K562 (cell line): ENCODE data around the gene RNF207. TPM values are rescaled to one million over a fixed set of nuclear protein-coding genes. Genes with fewer than 3 reads are reported as not detected.

ENCODE experiments used
- ATAC-seq: fragments of 200-7000 bp; cut with Tn5 transposase; 3 replicates; pipeline ENCODE4 v1.9.1; 2020; ENCODE audit warnings: moderate library complexity
- BruUV-seq: library from RNA; stranded (reverse); fragments of 400-500 nt; replicated peaks from 2 replicates; lab custom pipeline; 2021; lab: Mats Ljungman, UMichigan
- CTCF ChIA-PET: fragments of 300-600 bp; formaldehyde crosslinking; extraction: SDS; loops from one replicate; lab custom pipeline; 2021; ENCODE audit warnings: low intra/inter-chr PET ratio; lab: Yijun Ruan, JAX
- POLR2A ChIA-PET: fragments of 300-600, 350-650 bp; sonication (Branson Sonifier 250); formaldehyde crosslinking; extraction: SDS; loops from one replicate; lab custom pipeline; 2021; ENCODE audit warnings: antibody characterized with exemption, inconsistent platforms; lab: Yijun Ruan, JAX
- DNase-seq, 4 experiments: peaks; one replicate each; pipeline versions ENCODE4 v3.0.0 to v3.0.0-alpha.2; 2011 to 2018; ENCODE audit warnings: low spot score in 3 of 4, mixed read lengths in 3 of 4; ENCODE audit errors: extremely low read depth in 1 of 4
- FAIRE-seq: peaks from 2 replicates; lab custom pipeline; 2011; peaks lifted over from hg19 to GRCh38; lab: Jason Lieb, UNC
- H2AFZ ChIP-seq: 2 replicates; pipeline ENCODE4 v1.6.0; 2011; ENCODE audit warnings: low read depth, low read length, control low read depth, inconsistent platforms
- H3K27ac ChIP-seq: fragments of 200-600 bp; 3 replicates; pipeline ENCODE4 v1.8.0; 2011; ENCODE audit warnings: low read depth, mild to moderate bottlenecking, control low read depth, inconsistent platforms, low read length, moderate library complexity, mixed read lengths; ENCODE audit errors: extremely low read depth
- H3K27me3 ChIP-seq, 2 experiments: fragments of 300-600 bp in 1 of 2; 2 replicates in 1 of 2; 3 replicates in 1 of 2; pipeline versions ENCODE4 v1.6.0 to v1.8.0; 2011; ENCODE audit warnings: inconsistent platforms in 2 of 2, low read length in 2 of 2, mild to moderate bottlenecking in 1 of 2, mixed read lengths in 1 of 2, moderate library complexity in 1 of 2; ENCODE audit not compliant: control insufficient read depth in 2 of 2, insufficient read depth in 2 of 2
- H3K36me3 ChIP-seq: fragments of 300-600 bp; 3 replicates; pipeline ENCODE4 v1.8.0; 2011; ENCODE audit warnings: mild to moderate bottlenecking, low read length, inconsistent platforms; ENCODE audit not compliant: control insufficient read depth, insufficient read depth
- H3K4me1 ChIP-seq, 2 experiments: fragments of 200-600 bp in 1 of 2; replicated peaks in 1 of 2; 2 replicates in 1 of 2; 3 replicates in 1 of 2; pipeline versions ENCODE4 v1.5.1 to v1.8.0; 2011; ENCODE audit warnings: inconsistent platforms in 2 of 2, low read length in 2 of 2, mild to moderate bottlenecking in 1 of 2, mixed read lengths in 1 of 2, moderate library complexity in 1 of 2; ENCODE audit not compliant: control insufficient read depth in 2 of 2, insufficient read depth in 2 of 2
- H3K4me2 ChIP-seq: 2 replicates; pipeline ENCODE4 v1.6.1; 2011; ENCODE audit warnings: low read length, control low read depth, inconsistent platforms, mixed read lengths; ENCODE audit not compliant: insufficient read depth
- H3K4me3 ChIP-seq: fragments of 200-600 bp; sonication (generic), shearing (Covaris generic); 2 replicates; pipeline ENCODE4 v1.5.1; 2016; ENCODE audit warnings: control low read depth, inconsistent platforms
- H3K79me2 ChIP-seq: fragments of 200-600 bp; 3 replicates; pipeline ENCODE4 v1.8.0; 2011; ENCODE audit warnings: low read length, inconsistent platforms; ENCODE audit not compliant: control insufficient read depth, insufficient read depth
- H3K9ac ChIP-seq, 2 experiments: 2 replicates each; pipeline versions ENCODE4 v1.6.0 to v1.6.1; 2011; ENCODE audit warnings: low read depth in 2 of 2, low read length in 2 of 2, control low read depth in 1 of 2, inconsistent platforms in 1 of 2, mild to moderate bottlenecking in 1 of 2, mixed read lengths in 1 of 2; ENCODE audit not compliant: insufficient read depth in 1 of 2
- H3K9me1 ChIP-seq: one replicate; pipeline ENCODE4 v1.6.0; 2011; ENCODE audit warnings: inconsistent platforms, mild to moderate bottlenecking, low read length, moderate library complexity; ENCODE audit not compliant: control insufficient read depth, insufficient read depth
- H3K9me3 ChIP-seq: replicated peaks from 2 replicates; pipeline ENCODE4 v1.5.1; 2011; ENCODE audit warnings: low read depth, low read length, inconsistent platforms; ENCODE audit not compliant: control insufficient read depth, insufficient read depth
- H4K20me1 ChIP-seq: replicated peaks from 2 replicates; pipeline ENCODE4 v1.6.1; 2011; ENCODE audit warnings: low read length, inconsistent platforms, mixed read lengths; ENCODE audit not compliant: control insufficient read depth, insufficient read depth
- EHMT2 ChIP-seq: fragments of 450-650 bp; IDR thresholded peaks from 2 replicates; pipeline ENCODE4 v1.6.1; 2018; ENCODE audit warnings: antibody characterized with exemption
- EP300 ChIP-seq: IDR thresholded peaks from 2 replicates; pipeline ENCODE4 v1.6.1; 2012; ENCODE audit warnings: low read length, improper control_type of control experiment
- HNRNPH1 ChIP-seq: fragments of 200-400 bp; formaldehyde crosslinking; optimal IDR thresholded peaks from 2 replicates; pipeline ENCODE3; 2017; ENCODE audit warnings: low read depth, mild to moderate bottlenecking, low read length, moderate library complexity
- ILK ChIP-seq: fragments of 450-650 bp; IDR thresholded peaks from 2 replicates; pipeline ENCODE4 v1.6.1; 2016; ENCODE audit warnings: missing genetic modification characterization, low read depth, mild to moderate bottlenecking, missing compliant biosample characterization, moderate library complexity, borderline replicate concordance
- KDM1A ChIP-seq, 2 experiments: fragments of 450-650 bp; IDR thresholded peaks; 2 replicates each; pipeline ENCODE4 v1.6.1; 2016; ENCODE audit warnings: mild to moderate bottlenecking in 2 of 2
- MAFK ChIP-seq: IDR thresholded peaks from 2 replicates; pipeline ENCODE4 v1.6.1; 2011; ENCODE audit warnings: low read length, improper control_type of control experiment
- PBX2 ChIP-seq, 2 experiments: IDR thresholded peaks in 1 of 2; conservative IDR thresholded peaks in 1 of 2; 2 replicates each; pipeline ENCODE4 v1.6.1; 2016; ENCODE audit warnings: low read depth in 2 of 2, mild to moderate bottlenecking in 1 of 2, missing compliant biosample characterization in 1 of 2, missing genetic modification characterization in 1 of 2, moderate library complexity in 1 of 2
- STAT5B ChIP-seq: fragments of 250-450 bp; sonication (Bioruptor Pico); IDR thresholded peaks from 2 replicates; pipeline ENCODE4 v1.8.0; 2021; ENCODE audit warnings: mild to moderate bottlenecking, inconsistent platforms
- TFE3 ChIP-seq: fragments of 450-650 bp; formaldehyde crosslinking; IDR thresholded peaks from 2 replicates; pipeline ENCODE4 v1.4.0; 2020; ENCODE audit warnings: mild to moderate bottlenecking, mixed read lengths
- TRIM28 ChIP-seq: fragments of 450-650 bp; IDR thresholded peaks from 2 replicates; pipeline ENCODE4 v1.6.1; 2017
- ZHX1 ChIP-seq: fragments of 150-350 bp; conservative IDR thresholded peaks from 2 replicates; pipeline ENCODE4 v1.6.1; 2014; ENCODE audit warnings: low read length
- ZNF511 ChIP-seq: sonication (generic); formaldehyde crosslinking; IDR thresholded peaks from 2 replicates; pipeline ENCODE4 v1.8.0; 2022; ENCODE audit warnings: mild to moderate bottlenecking, missing genetic modification reagents
- ZNF717 ChIP-seq: fragments of 250-450 bp; sonication (Bioruptor Pico); IDR thresholded peaks from 2 replicates; pipeline ENCODE4 v1.5.0; 2021
- ZSCAN32 ChIP-seq: fragments of 450-650 bp; formaldehyde crosslinking; IDR thresholded peaks from 2 replicates; pipeline ENCODE4 v1.4.0; 2020; ENCODE audit warnings: mild to moderate bottlenecking, moderate library complexity
- WGBS: fragments of 100-300 bp; shearing (Covaris generic); methylation state at CpG from one replicate; pipeline ENCODE4 v1.1.6; 2016; ENCODE audit warnings: low coverage, mixed read lengths; ENCODE audit not compliant: insufficient coverage; ENCODE audit errors: missing lambda C conversion rate; 5-methylcytosine and 5-hydroxymethylcytosine counted together
- in situ Hi-C: fragments of 300-500 bp; cut with MboI; formaldehyde crosslinking; loops from 4 replicates; pipeline ENCODE4 v1.15.0; 2018; ENCODE audit warnings: inconsistent platforms, mixed read lengths
- intact Hi-C: fragments of 100-400 bp; cut with micrococcal nuclease; formaldehyde crosslinking; loops from 2 replicates; pipeline ENCODE4 v1.14.2; 2022
- polyA plus RNA-seq, 8 experiments: library from polyadenylated mRNA; depleted of rRNA in 4 of 8; stranded (reverse) in 5 of 8; unstranded in 3 of 8; fragments of >200 nt; fragmentation: Nextera tagmentation in 2 of 8; fragmentation: Illumina TruSeq in 1 of 8; extraction: Ambion mirVana in 2 of 8; extraction: Trizol in 1 of 8; gene quantifications; 2 replicates each; pipeline versions ENCODE4 v1.2.1 to v1.2.3, GENCODE V29; 2011 to 2014; ENCODE audit warnings: inconsistent platforms in 1 of 8, missing spikeins in 1 of 8
- total RNA-seq, 7 experiments: library from RNA; depleted of rRNA in 6 of 7; stranded (reverse); fragments of >200 nt in 6 of 7; fragmentation: Illumina TruSeq in 2 of 7; extraction: Trizol in 2 of 7; gene quantifications; 2 replicates each; pipeline versions ENCODE4 v1.2.1 to v1.2.3, GENCODE V29; 2011 to 2021; ENCODE audit warnings: low replicate concordance in 1 of 7

Gene RNF207
- total and polyA plus RNA-seq, 9 of the 15 experiments (the other 6 are each of a cell fraction or from before 2014, with no cell fraction given) = 2.7 to 30.6 (median 12.9) TPM

GRCh38 chr1:6256645-6257044 is 50.7 kb downstream of the RNF207 start:
- in situ Hi-C loops = loop anchor here (25.0 kb wide), 1 partner anchor 956 kb away; no protein-coding TSS in a partner anchor
- CTCF ChIA-PET = no interaction called here
- Histone ChIP-seq H3K9me3 (no peaks in the 10 kb centered on the region), H4K20me1 (peaks cover 27% of the 10 kb centered on the region), H3K9ac (no peak overlapping the region), H3K27me3 (peaks cover 11 to 36% of the 10 kb centered on the region in 2 experiments; a peak in 4 of 5 replicates), H3K27ac (no peak overlapping the region), H3K4me3 (no peak overlapping the region), H3K4me2 (no peak overlapping the region), H2AFZ (no peak overlapping the region), H3K9me1 (peaks cover 3% of the 10 kb centered on the region), H3K79me2 (no peaks in the 10 kb centered on the region), H3K36me3 (no peaks in the 10 kb centered on the region), H3K4me1 (peaks cover 0 to 45% of the 10 kb centered on the region in 2 experiments; a peak in 3 of 5 replicates)
- whole genome bisulfite sequencing = 32% methylated on average over 13 of the region's 13 CpGs
- DNase-seq = no peak
- FAIRE-seq = no peak
- no TSS peak for BruUV-seq
- intact Hi-C loops = no loop called here
- POLR2A ChIA-PET = interaction anchor here (0.6 kb wide), 1 partner anchor 235 kb away, joined by 4 read pairs; no protein-coding TSS in a partner anchor
- ATAC-seq = no peak
- TF ChIP-seq MAFK (no peak), PBX2 (CRISPR knock-in tag; IDR thresholded peaks at IDR 0.05; ENCODE audit: low read depth) (no peak), PBX2 (tag; conservative IDR thresholded peaks at IDR 0.05; ENCODE audit: low read depth) (no peak), HNRNPH1 (no peak), EHMT2 (no peak), ZNF511 (CRISPR knock-in tag) (no peak), EP300 (no peak), ILK (tag) (no peak), ZNF717 (no peak), STAT5B (CRISPR knock-in tag) (no peak), ZHX1 (no peak), ZSCAN32 (no peak), TFE3 (CRISPR knock-in tag) (no peak), TRIM28 (no peak), KDM1A (IDR thresholded peaks at IDR 0.05) (no peak)
